Neural cell (in vitro differentiated cells): ENCODE data around the gene FAM111B. TPM values are rescaled to one million over a fixed set of nuclear protein-coding genes. Genes with fewer than 3 reads are reported as not detected.

ENCODE experiments used
- H2AFZ ChIP-seq: fragments of 200-600, 300-800 bp; sonication (generic), shearing (Covaris generic); 2 replicates; pipeline ENCODE4 v1.6.0; 2014; ENCODE audit warnings: low read depth, mild to moderate bottlenecking, antibody characterized with exemption, low read length, moderate library complexity
- H3F3A ChIP-seq: fragments of 200-600 bp; shearing (Covaris generic); 2 replicates; pipeline ENCODE4 v1.6.1; 2016; ENCODE audit warnings: mild to moderate bottlenecking, moderate library complexity, mixed read lengths, antibody characterized with exemption, low read length; ENCODE audit not compliant: insufficient read depth, poor library complexity, severe bottlenecking
- H3K27ac ChIP-seq: fragments of 200-600, 300-800 bp; sonication (generic), shearing (Covaris generic); 2 replicates; pipeline ENCODE4 v1.5.1; 2014; ENCODE audit warnings: mild to moderate bottlenecking, low read length, moderate library complexity
- H3K27me3 ChIP-seq: fragments of 300-800, 200-600 bp; sonication (generic), shearing (Covaris generic); 2 replicates; pipeline ENCODE4 v1.6.0; 2014; ENCODE audit warnings: mild to moderate bottlenecking, low read depth, low read length, moderate library complexity; ENCODE audit not compliant: insufficient read depth
- H3K36me3 ChIP-seq: fragments of 300-800, 200-600 bp; sonication (generic), shearing (Covaris generic); 2 replicates; pipeline ENCODE4 v1.5.1; 2014; ENCODE audit warnings: mild to moderate bottlenecking, antibody characterized with exemption, low read length, moderate library complexity; ENCODE audit not compliant: insufficient read depth
- H3K4me2 ChIP-seq: fragments of 300-800, 200-600 bp; sonication (generic), shearing (Covaris generic); 2 replicates; pipeline ENCODE4 v1.6.0; 2014; ENCODE audit warnings: mild to moderate bottlenecking, low read length
- H3K4me3 ChIP-seq: fragments of 300-800, 200-600 bp; sonication (generic), shearing (Covaris generic); 2 replicates; pipeline ENCODE4 v1.5.1; 2014; ENCODE audit warnings: mild to moderate bottlenecking, low read length, moderate library complexity
- H3K79me2 ChIP-seq: fragments of 200-600 bp; shearing (Covaris generic); replicated peaks from 2 replicates; pipeline ENCODE4 v1.6.0; 2014; ENCODE audit warnings: mild to moderate bottlenecking, low read length, moderate library complexity; ENCODE audit not compliant: insufficient read depth
- H3K9ac ChIP-seq: fragments of 300-800, 200-600 bp; sonication (generic), shearing (Covaris generic); 2 replicates; pipeline ENCODE4 v1.6.1; 2016; ENCODE audit warnings: mild to moderate bottlenecking, low read length, mixed read lengths
- H3K9me2 ChIP-seq: fragments of 200-600 bp; shearing (Covaris generic); 2 replicates; pipeline ENCODE4 v1.6.1; 2016; ENCODE audit warnings: mild to moderate bottlenecking, low read length, mixed read lengths; ENCODE audit not compliant: insufficient read depth
- H3K9me3 ChIP-seq: fragments of 200-600, 300-800 bp; sonication (generic), shearing (Covaris generic); 2 replicates; pipeline ENCODE4 v1.6.1; 2016; ENCODE audit warnings: mild to moderate bottlenecking, mixed run types, low read length, moderate library complexity, mixed read lengths
- H4K20me1 ChIP-seq: fragments of 200-600 bp; shearing (Covaris generic); 2 replicates; pipeline ENCODE4 v1.6.1; 2016; ENCODE audit warnings: mild to moderate bottlenecking, mixed run types; ENCODE audit not compliant: insufficient read depth
- EP300 ChIP-seq: fragments of 450-650 bp; conservative IDR thresholded peaks from 2 replicates; pipeline ENCODE4 v1.6.1; 2014; ENCODE audit warnings: antibody characterized with exemption, mild to moderate bottlenecking, moderate library complexity; ENCODE audit not compliant: poor library complexity, severe bottlenecking
- EZH2 ChIP-seq: fragments of 200-600, 300-800 bp; shearing (Covaris generic), sonication (generic); IDR thresholded peaks from 2 replicates; pipeline ENCODE4 v1.6.1; 2014; ENCODE audit warnings: antibody characterized with exemption, low read length, borderline replicate concordance, mild to moderate bottlenecking; ENCODE audit not compliant: insufficient read depth, poor library complexity, severe bottlenecking
- MXI1 ChIP-seq: fragments of 450-650 bp; conservative IDR thresholded peaks from 2 replicates; pipeline ENCODE4 v1.6.1; 2014; ENCODE audit warnings: antibody characterized with exemption, mild to moderate bottlenecking; ENCODE audit not compliant: poor library complexity, severe bottlenecking
- POLR2AphosphoS5 ChIP-seq: IDR thresholded peaks from 2 replicates; pipeline ENCODE4 v1.6.1; 2012
- RAD21 ChIP-seq: fragments of 450-650 bp; conservative IDR thresholded peaks from 2 replicates; pipeline ENCODE4 v1.6.1; 2014; ENCODE audit warnings: antibody characterized with exemption, mild to moderate bottlenecking, moderate library complexity
- SMC3 ChIP-seq: fragments of 450-650 bp; conservative IDR thresholded peaks from 2 replicates; pipeline ENCODE4 v1.6.1; 2014; ENCODE audit warnings: antibody characterized with exemption, mild to moderate bottlenecking, moderate library complexity; ENCODE audit not compliant: poor library complexity
- TAF1 ChIP-seq: IDR thresholded peaks from 2 replicates; pipeline ENCODE4 v1.6.1; 2012; ENCODE audit warnings: low read depth
- polyA plus RNA-seq: library from polyadenylated mRNA; depleted of rRNA; stranded (reverse); fragments of >200 nt; gene quantifications from 2 replicates; pipeline ENCODE4 v1.2.3, GENCODE V29; 2014
- TF ChIP-seq, protein P1 (sequence below): fragments of 450-650 bp; IDR thresholded peaks from 2 replicates; pipeline ENCODE4 v1.5.1; 2014; ENCODE audit warnings: antibody characterized with exemption, mild to moderate bottlenecking, moderate library complexity; ENCODE audit not compliant: poor library complexity, severe bottlenecking
- TF ChIP-seq, protein P2 (sequence below): IDR thresholded peaks from 2 replicates; pipeline ENCODE4 v1.6.1; 2012; ENCODE audit warnings: borderline replicate concordance

FAM111B gene
- polyA plus RNA-seq, 1 donor from 2014 or later, result 1.2 TPM

DNA sequence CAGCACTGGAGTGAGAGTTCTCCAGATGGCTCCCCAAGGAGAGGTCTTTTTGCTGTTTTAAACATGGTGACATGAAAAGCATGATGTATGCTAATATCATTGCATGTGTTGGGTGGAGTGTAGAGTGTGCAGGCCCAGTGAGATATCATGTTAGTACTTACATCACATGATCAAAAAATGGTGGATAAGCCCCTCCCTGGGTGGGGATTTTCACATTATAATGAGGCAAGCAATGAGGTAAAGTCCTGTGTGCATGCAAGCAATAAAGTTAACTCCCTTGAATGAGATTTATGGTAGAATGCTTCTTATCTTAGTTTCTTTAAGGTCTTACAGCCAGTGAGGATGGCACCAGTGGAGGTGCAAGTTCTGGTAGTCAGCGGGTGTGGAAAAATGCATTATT, 8.5 kb downstream of the FAM111B start:
- no peak overlapping the region for H3K4me3 ChIP-seq
- H3K9me3 ChIP-seq, result peaks cover 7% of the 10 kb centered on the region
- H4K20me1 ChIP-seq, result no peaks in the 10 kb centered on the region
- no peak for TF ChIP-seq POLR2AphosphoS5
- TF ChIP-seq EZH2, result no peak
- TF ChIP-seq MXI1, result no peak
- TF ChIP-seq, protein P1, sequence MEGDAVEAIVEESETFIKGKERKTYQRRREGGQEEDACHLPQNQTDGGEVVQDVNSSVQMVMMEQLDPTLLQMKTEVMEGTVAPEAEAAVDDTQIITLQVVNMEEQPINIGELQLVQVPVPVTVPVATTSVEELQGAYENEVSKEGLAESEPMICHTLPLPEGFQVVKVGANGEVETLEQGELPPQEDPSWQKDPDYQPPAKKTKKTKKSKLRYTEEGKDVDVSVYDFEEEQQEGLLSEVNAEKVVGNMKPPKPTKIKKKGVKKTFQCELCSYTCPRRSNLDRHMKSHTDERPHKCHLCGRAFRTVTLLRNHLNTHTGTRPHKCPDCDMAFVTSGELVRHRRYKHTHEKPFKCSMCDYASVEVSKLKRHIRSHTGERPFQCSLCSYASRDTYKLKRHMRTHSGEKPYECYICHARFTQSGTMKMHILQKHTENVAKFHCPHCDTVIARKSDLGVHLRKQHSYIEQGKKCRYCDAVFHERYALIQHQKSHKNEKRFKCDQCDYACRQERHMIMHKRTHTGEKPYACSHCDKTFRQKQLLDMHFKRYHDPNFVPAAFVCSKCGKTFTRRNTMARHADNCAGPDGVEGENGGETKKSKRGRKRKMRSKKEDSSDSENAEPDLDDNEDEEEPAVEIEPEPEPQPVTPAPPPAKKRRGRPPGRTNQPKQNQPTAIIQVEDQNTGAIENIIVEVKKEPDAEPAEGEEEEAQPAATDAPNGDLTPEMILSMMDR, result no peak
- no peak for TF ChIP-seq SMC3
- TF ChIP-seq RAD21, result no peak
- TF ChIP-seq, protein P2, sequence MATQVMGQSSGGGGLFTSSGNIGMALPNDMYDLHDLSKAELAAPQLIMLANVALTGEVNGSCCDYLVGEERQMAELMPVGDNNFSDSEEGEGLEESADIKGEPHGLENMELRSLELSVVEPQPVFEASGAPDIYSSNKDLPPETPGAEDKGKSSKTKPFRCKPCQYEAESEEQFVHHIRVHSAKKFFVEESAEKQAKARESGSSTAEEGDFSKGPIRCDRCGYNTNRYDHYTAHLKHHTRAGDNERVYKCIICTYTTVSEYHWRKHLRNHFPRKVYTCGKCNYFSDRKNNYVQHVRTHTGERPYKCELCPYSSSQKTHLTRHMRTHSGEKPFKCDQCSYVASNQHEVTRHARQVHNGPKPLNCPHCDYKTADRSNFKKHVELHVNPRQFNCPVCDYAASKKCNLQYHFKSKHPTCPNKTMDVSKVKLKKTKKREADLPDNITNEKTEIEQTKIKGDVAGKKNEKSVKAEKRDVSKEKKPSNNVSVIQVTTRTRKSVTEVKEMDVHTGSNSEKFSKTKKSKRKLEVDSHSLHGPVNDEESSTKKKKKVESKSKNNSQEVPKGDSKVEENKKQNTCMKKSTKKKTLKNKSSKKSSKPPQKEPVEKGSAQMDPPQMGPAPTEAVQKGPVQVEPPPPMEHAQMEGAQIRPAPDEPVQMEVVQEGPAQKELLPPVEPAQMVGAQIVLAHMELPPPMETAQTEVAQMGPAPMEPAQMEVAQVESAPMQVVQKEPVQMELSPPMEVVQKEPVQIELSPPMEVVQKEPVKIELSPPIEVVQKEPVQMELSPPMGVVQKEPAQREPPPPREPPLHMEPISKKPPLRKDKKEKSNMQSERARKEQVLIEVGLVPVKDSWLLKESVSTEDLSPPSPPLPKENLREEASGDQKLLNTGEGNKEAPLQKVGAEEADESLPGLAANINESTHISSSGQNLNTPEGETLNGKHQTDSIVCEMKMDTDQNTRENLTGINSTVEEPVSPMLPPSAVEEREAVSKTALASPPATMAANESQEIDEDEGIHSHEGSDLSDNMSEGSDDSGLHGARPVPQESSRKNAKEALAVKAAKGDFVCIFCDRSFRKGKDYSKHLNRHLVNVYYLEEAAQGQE, result no peak
- no peak for TF ChIP-seq TAF1
- no peak for TF ChIP-seq EP300
- H3K4me2 ChIP-seq, result no peak overlapping the region
- no peaks in the 10 kb centered on the region for H3F3A ChIP-seq
- H3K27ac ChIP-seq, result no peak overlapping the region
- no peak overlapping the region for H2AFZ ChIP-seq
- no peak overlapping the region for H3K9ac ChIP-seq
- no peaks in the 10 kb centered on the region for H3K36me3 ChIP-seq
- no peaks in the 10 kb centered on the region for H3K27me3 ChIP-seq
- no peaks in the 10 kb centered on the region for H3K9me2 ChIP-seq
- H3K79me2 ChIP-seq, result no peaks in the 10 kb centered on the region

DNA sequence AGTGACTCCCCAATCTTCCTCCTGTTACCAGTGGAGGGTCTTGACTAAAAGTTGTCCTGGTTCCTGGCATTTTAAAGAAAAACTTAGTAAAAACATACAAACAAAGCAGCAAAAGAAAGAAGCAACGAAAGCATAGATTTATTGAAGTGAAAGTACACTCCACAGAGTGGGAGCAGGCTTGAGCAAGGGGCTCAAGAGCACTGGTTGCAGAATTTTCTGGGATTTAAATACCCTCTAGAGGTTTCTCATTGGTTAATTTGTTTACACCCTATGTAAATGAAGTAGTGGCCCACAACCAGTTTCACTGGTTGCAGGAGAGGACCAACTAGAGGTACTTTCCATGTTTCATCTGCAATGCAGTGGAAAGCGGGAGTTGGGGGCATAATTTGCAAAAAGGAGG, 10.7 kb downstream of the FAM111B start:
- no peak overlapping the region for H2AFZ ChIP-seq
- TF ChIP-seq, protein P2, result no peak
- no peaks in the 10 kb centered on the region for H3K79me2 ChIP-seq
- H3K27ac ChIP-seq, result no peak overlapping the region
- no peaks in the 10 kb centered on the region for H4K20me1 ChIP-seq
- H3F3A ChIP-seq, result no peaks in the 10 kb centered on the region
- H3K9me2 ChIP-seq, result no peaks in the 10 kb centered on the region
- no peak overlapping the region for H3K9ac ChIP-seq
- no peak overlapping the region for H3K4me2 ChIP-seq
- H3K9me3 ChIP-seq, result peaks cover 7% of the 10 kb centered on the region
- H3K4me3 ChIP-seq, result no peak overlapping the region
- H3K36me3 ChIP-seq, result no peaks in the 10 kb centered on the region
- no peaks in the 10 kb centered on the region for H3K27me3 ChIP-seq
